Sigmoid colon (tissue), 7 donors: Measurements from ENCODE around the gene ZNF681. TPM values are rescaled to one million over a fixed set of nuclear protein-coding genes. Genes with fewer than 3 reads are reported as not detected.
A peak's percentile ranks its signal among the peaks of the same experiment; 100 is the strongest.
"Not testable (repeated sequence)": the region's sequence is repeated elsewhere in the genome, so short reads cannot be mapped to it uniquely, and the experiment has no call there.

Experiments used
- DNase-seq: peaks from one replicate; pipeline ENCODE4 v3.0.0-alpha.2; 2019
- H3K27ac ChIP-seq, 4 donors: fragments of 200-600 bp; sonication (generic); one replicate each; pipeline ENCODE4 v1.5.1; 2016 to 2019; ENCODE audit warnings: mild to moderate bottlenecking in 1 of 4
- H3K27me3 ChIP-seq, 3 donors: fragments of 200-600 bp; sonication (generic); one replicate each; pipeline ENCODE4 v1.5.1; 2019; ENCODE audit warnings: mild to moderate bottlenecking in 1 of 3
- H3K36me3 ChIP-seq, 4 donors: fragments of 200-600 bp; sonication (generic); one replicate each; pipeline ENCODE4 v1.5.1; 2016 to 2019
- H3K4me1 ChIP-seq, 4 donors: fragments of 200-600 bp; sonication (generic); one replicate each; pipeline ENCODE4 v1.5.1; 2017 to 2019
- H3K4me3 ChIP-seq, 4 donors: fragments of 200-600 bp; sonication (generic); one replicate each; pipeline ENCODE4 v1.5.1; 2017 to 2019; ENCODE audit warnings: mild to moderate bottlenecking in 2 of 4, moderate library complexity in 1 of 4
- H3K9me3 ChIP-seq, 4 donors: fragments of 200-600 bp in 3 of 4; sonication (generic) in 3 of 4; one replicate each; pipeline versions ENCODE4 v1.5.1 to v1.6.1; 2013 to 2019
- CTCF ChIP-seq, 4 experiments: fragments of 450-650 bp in 3 of 4; fragments of 200-600 bp in 1 of 4; IDR thresholded peaks; one replicate each; pipeline ENCODE4 v1.5.1; 2016 to 2019; ENCODE audit warnings: antibody characterized with exemption in 4 of 4, mild to moderate bottlenecking in 3 of 4, moderate library complexity in 2 of 4
- EP300 ChIP-seq, 4 donors: sonication (generic); formaldehyde crosslinking; IDR thresholded peaks; one replicate each; pipeline ENCODE4 v1.6.1; 2017; ENCODE audit warnings: antibody characterized with exemption in 4 of 4
- POLR2A ChIP-seq, 2 donors: fragments of 450-650 bp; IDR thresholded peaks; one replicate each; pipeline ENCODE4 v1.6.1; 2016; ENCODE audit warnings: antibody characterized with exemption in 2 of 2, mild to moderate bottlenecking in 2 of 2, moderate library complexity in 2 of 2
- POLR2AphosphoS5 ChIP-seq, 4 donors: sonication (generic); formaldehyde crosslinking; IDR thresholded peaks; one replicate each; pipeline ENCODE4 v1.6.1; 2017; ENCODE audit warnings: antibody characterized with exemption in 4 of 4
- WGBS, 2 donors: extraction: QIAGEN DNeasy Blood & Tissue Kit; methylation state at CpG; one replicate each; pipeline ENCODE4 v1.1.7; 2013; 5-methylcytosine and 5-hydroxymethylcytosine counted together
- intact Hi-C: fragments of 100-400 bp; cut with DNase I; formaldehyde crosslinking; loops from one replicate; pipeline ENCODE4 v1.15.1; 2023
- polyA plus RNA-seq, 3 donors: library from polyadenylated mRNA; stranded (reverse); fragments of 200-250 nt; gene quantifications; one replicate each; pipeline ENCODE4 v1.2.3, GENCODE V29; 2013
- total RNA-seq, 4 donors: library from RNA; depleted of rRNA; stranded (reverse); fragments of >200 nt; gene quantifications; one replicate each; pipeline ENCODE4 v1.1.0, GENCODE V29; 2016
- donor health status: healthy with polysubstance abuse.
- donor health status: Bipolar disorder and iron deficiency.
- donor health status: healthy.

ZNF681 gene
- total and polyA plus RNA-seq, 7 donors, result 0.55 to 1.4 (median 1.2) TPM

GRCh38 chr19:23766951-23767350, 8.3 kb upstream of the ZNF681 start:
- DNase-seq, result no peak
- intact Hi-C loops, result no loop called here
- Histone ChIP-seq H3K9me3 (no peaks in the 10 kb centered on the region), H3K27me3 (no peaks in the 10 kb centered on the region), H3K4me3 (no peak overlapping the region), H3K36me3 (no peaks in the 10 kb centered on the region), H3K27ac (no peak overlapping the region), H3K4me1 (peaks cover 0 to 7% (median 3%) of the 10 kb centered on the region in 4 donors)
- 88 to 89% methylated on average over 13 of the region's 13 CpGs for WGBS, 2 donors
- TF ChIP-seq CTCF (IDR thresholded peaks at IDR 0.05), result no peak
- no peak for TF ChIP-seq POLR2AphosphoS5 (IDR thresholded peaks at IDR 0.05)
- no peak for TF ChIP-seq EP300 (IDR thresholded peaks at IDR 0.05)
- no peak for TF ChIP-seq POLR2A (IDR thresholded peaks at IDR 0.05)

- Histone ChIP-seq H3K4me1 (peaks cover 0 to 7% (median 3%) of the 10 kb centered on the region in 4 donors), H3K4me3 (no peak overlapping the region), H3K36me3 (no peaks in the 10 kb centered on the region), H3K9me3 (no peaks in the 10 kb centered on the region), H3K27me3 (no peaks in the 10 kb centered on the region), H3K27ac (no peak overlapping the region)
- TF ChIP-seq POLR2A (IDR thresholded peaks at IDR 0.05) (no peak), EP300 (IDR thresholded peaks at IDR 0.05) (no peak), POLR2AphosphoS5 (IDR thresholded peaks at IDR 0.05) (no peak)
- DNase-seq, result no peak
- intact Hi-C loops, result no loop called here
- 69 to 76% methylated on average over 3 of the region's 3 CpGs for WGBS, 2 donors
Observed at GRCh38 chr19:23764781-23765180, 6.1 kb upstream of the ZNF681 start.

- Histone ChIP-seq H3K4me1 (peaks cover 0 to 16% (median 5%) of the 10 kb centered on the region in 4 donors), H3K9me3 (no peaks in the 10 kb centered on the region), H3K27me3 (no peaks in the 10 kb centered on the region), H3K27ac (peak overlapping the region in 3 of 4 donors; percentile 38 to 61 (median 51)), H3K36me3 (no peaks in the 10 kb centered on the region), H3K4me3 (peak overlapping the region; percentile 44 to 68 (median 56))
- peak in 1 of 4 donors; percentile 31 for TF ChIP-seq POLR2AphosphoS5 (IDR thresholded peaks at IDR 0.05)
- TF ChIP-seq POLR2A (IDR thresholded peaks at IDR 0.05), result no peak
- peak; percentile 83 for DNase-seq
- WGBS, 2 donors, result 2 to 4% methylated on average over 51 of the region's 51 CpGs
- intact Hi-C loops, result no loop called here
Observed at GRCh38 chr19:23762884-23763711, 4.4 kb upstream of the ZNF681 start.

GRCh38 chr19:23762548-23762883, 3.8 kb upstream of the ZNF681 start:
- DNase-seq, result no peak
- intact Hi-C loops, result no loop called here
- H3K27me3 ChIP-seq, result no peaks in the 10 kb centered on the region
- peak overlapping the region; percentile 44 to 68 (median 56) for H3K4me3 ChIP-seq
- H3K27ac ChIP-seq, result peak overlapping the region in 1 of 4 donors; percentile 51
- no peaks in the 10 kb centered on the region for H3K36me3 ChIP-seq
- no peaks in the 10 kb centered on the region for H3K9me3 ChIP-seq
- 8 to 32% methylated on average over 9 of the region's 9 CpGs for WGBS, 2 donors
- TF ChIP-seq CTCF (IDR thresholded peaks at IDR 0.05) (no peak), EP300 (IDR thresholded peaks at IDR 0.05) (no peak), POLR2AphosphoS5 (IDR thresholded peaks at IDR 0.05) (no peak), POLR2A (IDR thresholded peaks at IDR 0.05) (no peak)
- peaks cover 0 to 22% (median 7%) of the 10 kb centered on the region in 4 donors for H3K4me1 ChIP-seq

GRCh38 chr19:23760326-23760725, 1.6 kb upstream of the ZNF681 start:
- DNase-seq, H3K9me3 ChIP-seq, H3K4me3 ChIP-seq, H3K27ac ChIP-seq, intact Hi-C loops, H3K27me3 ChIP-seq, H3K36me3 ChIP-seq: not testable (repeated sequence)
- H3K4me1 ChIP-seq, result peaks cover 0 to 23% (median 7%) of the 10 kb centered on the region in 4 donors
- WGBS, 2 donors, result 57 to 84% methylated on average over 2 of the region's 2 CpGs

- intact Hi-C loops, H3K4me1 ChIP-seq, H3K27me3 ChIP-seq, H3K4me3 ChIP-seq, DNase-seq, H3K27ac ChIP-seq: not testable (repeated sequence)
- peaks cover 0 to 34% (median 11%) of the 10 kb centered on the region in 4 donors for H3K36me3 ChIP-seq
- peaks cover 0 to 12% (median 10%) of the 10 kb centered on the region in 4 donors for H3K9me3 ChIP-seq
- 90 to 94% methylated on average over 1 of the region's 1 CpG for WGBS, 2 donors
Observed at GRCh38 chr19:23743633-23744232, 15.0 kb downstream of the ZNF681 start.

- H3K9me3 ChIP-seq, intact Hi-C loops, H3K4me3 ChIP-seq, DNase-seq, H3K4me1 ChIP-seq, H3K27me3 ChIP-seq, H3K27ac ChIP-seq, H3K36me3 ChIP-seq: not testable (repeated sequence)
- WGBS, 2 donors, result 84 to 90% methylated on average over 6 of the region's 6 CpGs
Observed at GRCh38 chr19:23730729-23731465, 27.8 kb downstream of the ZNF681 start.

GRCh38 chr19:23724161-23724560, 34.5 kb downstream of the ZNF681 start:
- 9 to 42% methylated on average over 3 to 4 of the region's 6 CpGs for WGBS, 2 donors
- H3K9me3 ChIP-seq, H3K27me3 ChIP-seq, H3K4me1 ChIP-seq, DNase-seq, intact Hi-C loops, H3K27ac ChIP-seq, H3K36me3 ChIP-seq, H3K4me3 ChIP-seq: not testable (repeated sequence)
